ENCODE results near the gene ABCC11.

ABCC11 gene

GRCh38 chr16:48269011-48269410 lies 21.7 kb upstream of the ABCC11 start:
- no peak overlapping the region for H3K4me3 ChIP-seq (ENCODE audit: low read depth, low read length)

GRCh38 chr16:48262631-48263030 lies 15.3 kb upstream of the ABCC11 start:
- Histone ChIP-seq H2BK5ac (ENCODE audit: low read depth, low read length, poor library complexity) (no peak overlapping the region), H4K8ac (ENCODE audit: low read depth, low read length) (no peak overlapping the region), H3K18ac (ENCODE audit: low read length) (no peak overlapping the region), H2AFZ (ENCODE audit: insufficient read depth, low read length, poor library complexity) (no peak overlapping the region), H3K36me3 (ENCODE audit: control insufficient read depth in 1 of 2, insufficient read depth in 2 of 2, low read length in 2 of 2) (peaks cover 3 to 6% of the 10 kb centered on the region in 2 experiments), H3K27ac (ENCODE audit: low read depth, low read length) (no peak overlapping the region), H2AK5ac (ENCODE audit: low read length) (no peak overlapping the region), H3K9ac (ENCODE audit: low read length) (no peak overlapping the region), H2BK120ac (ENCODE audit: insufficient read depth, low read length, poor library complexity) (no peak overlapping the region), H3K9me3 (ENCODE audit: insufficient read depth, low read depth, low read length) (no peaks in the 10 kb centered on the region), H3K14ac (ENCODE audit: low read length) (no peak overlapping the region), H4K91ac (ENCODE audit: low read depth, low read length) (no peak overlapping the region), H3K4me1 (ENCODE audit: control insufficient read depth in 1 of 2, insufficient read depth in 2 of 2, low read length in 2 of 2) (no peaks in the 10 kb centered on the region), H3K23ac (ENCODE audit: low read length) (no peak overlapping the region), H3K79me1 (ENCODE audit: low read length) (no peaks in the 10 kb centered on the region), H3K4ac (ENCODE audit: low read depth, low read length) (no peak overlapping the region), H2BK12ac (ENCODE audit: low read length) (no peak overlapping the region), H3K79me2 (ENCODE audit: control insufficient read depth, insufficient read depth, low read length, poor library complexity) (no peaks in the 10 kb centered on the region), H4K12ac (ENCODE audit: low read depth, low read length) (no peak overlapping the region), H3K4me3 (ENCODE audit: low read depth, low read length) (no peak overlapping the region), H3K27me3 (ENCODE audit: insufficient read depth, low read length) (no peaks in the 10 kb centered on the region), H3K4me2 (ENCODE audit: low read length) (no peak overlapping the region)
- no CpG with 5 or more reads among the region's 2 CpGs for WGBS (ENCODE audit: extremely low coverage, insufficient coverage, insufficient read length)
- DNase-seq, result no peak

More at GRCh38 chr16:48269011-48269410, 21.7 kb upstream of the ABCC11 start:
- Histone ChIP-seq H3K18ac (ENCODE audit: low read length) (no peak overlapping the region), H3K27ac (ENCODE audit: low read depth, low read length) (no peak overlapping the region), H3K36me3 (ENCODE audit: control insufficient read depth in 1 of 2, insufficient read depth in 2 of 2, low read length in 2 of 2) (peaks cover 3 to 5% of the 10 kb centered on the region in 2 experiments), H4K91ac (ENCODE audit: low read depth, low read length) (no peak overlapping the region), H3K4me2 (ENCODE audit: low read length) (no peak overlapping the region), H3K14ac (ENCODE audit: low read length) (no peak overlapping the region), H2BK5ac (ENCODE audit: low read depth, low read length, poor library complexity) (no peak overlapping the region), H3K27me3 (ENCODE audit: insufficient read depth, low read length) (no peaks in the 10 kb centered on the region), H4K12ac (ENCODE audit: low read depth, low read length) (no peak overlapping the region), H2BK120ac (ENCODE audit: insufficient read depth, low read length, poor library complexity) (no peak overlapping the region), H2AFZ (ENCODE audit: insufficient read depth, low read length, poor library complexity) (no peak overlapping the region), H3K9me3 (ENCODE audit: insufficient read depth, low read depth, low read length) (no peaks in the 10 kb centered on the region), H3K23ac (ENCODE audit: low read length) (no peak overlapping the region), H3K4me1 (ENCODE audit: control insufficient read depth in 1 of 2, insufficient read depth in 2 of 2, low read length in 2 of 2) (no peaks in the 10 kb centered on the region), H3K79me1 (ENCODE audit: low read length) (no peaks in the 10 kb centered on the region), H3K4ac (ENCODE audit: low read depth, low read length) (no peak overlapping the region), H3K9ac (ENCODE audit: low read length) (no peak overlapping the region), H3K79me2 (ENCODE audit: control insufficient read depth, insufficient read depth, low read length, poor library complexity) (no peaks in the 10 kb centered on the region), H4K8ac (ENCODE audit: low read depth, low read length) (no peak overlapping the region), H2BK12ac (ENCODE audit: low read length) (no peak overlapping the region), H2AK5ac (ENCODE audit: low read length) (no peak overlapping the region)
- no peak for DNase-seq

- Histone ChIP-seq H2AK5ac (ENCODE audit: low read length) (no peak overlapping the region), H3K9ac (ENCODE audit: low read length) (no peak overlapping the region), H3K4me2 (ENCODE audit: low read length) (no peak overlapping the region), H2BK120ac (ENCODE audit: insufficient read depth, low read length, poor library complexity) (no peak overlapping the region), H3K79me2 (ENCODE audit: control insufficient read depth, insufficient read depth, low read length, poor library complexity) (no peaks in the 10 kb centered on the region), H3K4ac (ENCODE audit: low read depth, low read length) (no peak overlapping the region), H2BK12ac (ENCODE audit: low read length) (no peak overlapping the region), H3K79me1 (ENCODE audit: low read length) (no peaks in the 10 kb centered on the region), H4K91ac (ENCODE audit: low read depth, low read length) (no peak overlapping the region), H4K12ac (ENCODE audit: low read depth, low read length) (no peak overlapping the region), H3K9me3 (ENCODE audit: insufficient read depth, low read depth, low read length) (no peaks in the 10 kb centered on the region), H3K27ac (ENCODE audit: low read depth, low read length) (no peak overlapping the region), H3K36me3 (ENCODE audit: control insufficient read depth in 1 of 2, insufficient read depth in 2 of 2, low read length in 2 of 2) (peaks cover 3 to 6% of the 10 kb centered on the region in 2 experiments), H2AFZ (ENCODE audit: insufficient read depth, low read length, poor library complexity) (no peak overlapping the region), H4K8ac (ENCODE audit: low read depth, low read length) (no peak overlapping the region), H3K27me3 (ENCODE audit: insufficient read depth, low read length) (no peaks in the 10 kb centered on the region), H3K4me1 (ENCODE audit: control insufficient read depth in 1 of 2, insufficient read depth in 2 of 2, low read length in 2 of 2) (no peaks in the 10 kb centered on the region), H3K18ac (ENCODE audit: low read length) (no peak overlapping the region), H3K4me3 (ENCODE audit: low read depth, low read length) (no peak overlapping the region), H3K23ac (ENCODE audit: low read length) (no peak overlapping the region), H3K14ac (ENCODE audit: low read length) (no peak overlapping the region), H2BK5ac (ENCODE audit: low read depth, low read length, poor library complexity) (no peak overlapping the region)
- no peak for DNase-seq
- WGBS (ENCODE audit: extremely low coverage, insufficient coverage, insufficient read length), result no CpG with 5 or more reads among the region's 1 CpG
These were observed 14.2 kb upstream of the ABCC11 start for GRCh38 chr16:48261569-48261968.

GRCh38 chr16:48256579-48257177 lies 9.3 kb upstream of the ABCC11 start:
- Histone ChIP-seq H3K36me3 (ENCODE audit: control insufficient read depth in 1 of 2, insufficient read depth in 2 of 2, low read length in 2 of 2) (peaks cover 2 to 10% of the 10 kb centered on the region in 2 experiments), H3K9ac (ENCODE audit: low read length) (no peak overlapping the region), H3K27ac (ENCODE audit: low read depth, low read length) (no peak overlapping the region), H3K18ac (ENCODE audit: low read length) (no peak overlapping the region), H3K27me3 (ENCODE audit: insufficient read depth, low read length) (no peaks in the 10 kb centered on the region), H3K4ac (ENCODE audit: low read depth, low read length) (no peak overlapping the region), H3K14ac (ENCODE audit: low read length) (no peak overlapping the region), H2AFZ (ENCODE audit: insufficient read depth, low read length, poor library complexity) (no peak overlapping the region), H2BK5ac (ENCODE audit: low read depth, low read length, poor library complexity) (no peak overlapping the region), H3K9me3 (ENCODE audit: insufficient read depth, low read depth, low read length) (no peaks in the 10 kb centered on the region), H2BK12ac (ENCODE audit: low read length) (no peak overlapping the region), H4K91ac (ENCODE audit: low read depth, low read length) (no peak overlapping the region), H4K8ac (ENCODE audit: low read depth, low read length) (no peak overlapping the region), H2BK120ac (ENCODE audit: insufficient read depth, low read length, poor library complexity) (no peak overlapping the region), H3K4me3 (ENCODE audit: low read depth, low read length) (no peak overlapping the region), H2AK5ac (ENCODE audit: low read length) (no peak overlapping the region), H3K4me2 (ENCODE audit: low read length) (no peak overlapping the region), H3K23ac (ENCODE audit: low read length) (no peak overlapping the region), H4K12ac (ENCODE audit: low read depth, low read length) (no peak overlapping the region), H3K79me1 (ENCODE audit: low read length) (no peaks in the 10 kb centered on the region), H3K4me1 (ENCODE audit: control insufficient read depth in 1 of 2, insufficient read depth in 2 of 2, low read length in 2 of 2) (no peaks in the 10 kb centered on the region), H3K79me2 (ENCODE audit: control insufficient read depth, insufficient read depth, low read length, poor library complexity) (no peaks in the 10 kb centered on the region)
- no peak for DNase-seq
- no CpG with 5 or more reads among the region's 7 CpGs for WGBS (ENCODE audit: extremely low coverage, insufficient coverage, insufficient read length)
